Cerebellar nuclear complex (tissue), 1 donor: ENCODE data around the gene LDB3.

ENCODE experiments used
- DNase-seq, 2 experiments: peaks; one replicate each; lab custom pipeline; 2025; lab: John Stamatoyannopoulos, UW

LDB3 gene

DNA sequence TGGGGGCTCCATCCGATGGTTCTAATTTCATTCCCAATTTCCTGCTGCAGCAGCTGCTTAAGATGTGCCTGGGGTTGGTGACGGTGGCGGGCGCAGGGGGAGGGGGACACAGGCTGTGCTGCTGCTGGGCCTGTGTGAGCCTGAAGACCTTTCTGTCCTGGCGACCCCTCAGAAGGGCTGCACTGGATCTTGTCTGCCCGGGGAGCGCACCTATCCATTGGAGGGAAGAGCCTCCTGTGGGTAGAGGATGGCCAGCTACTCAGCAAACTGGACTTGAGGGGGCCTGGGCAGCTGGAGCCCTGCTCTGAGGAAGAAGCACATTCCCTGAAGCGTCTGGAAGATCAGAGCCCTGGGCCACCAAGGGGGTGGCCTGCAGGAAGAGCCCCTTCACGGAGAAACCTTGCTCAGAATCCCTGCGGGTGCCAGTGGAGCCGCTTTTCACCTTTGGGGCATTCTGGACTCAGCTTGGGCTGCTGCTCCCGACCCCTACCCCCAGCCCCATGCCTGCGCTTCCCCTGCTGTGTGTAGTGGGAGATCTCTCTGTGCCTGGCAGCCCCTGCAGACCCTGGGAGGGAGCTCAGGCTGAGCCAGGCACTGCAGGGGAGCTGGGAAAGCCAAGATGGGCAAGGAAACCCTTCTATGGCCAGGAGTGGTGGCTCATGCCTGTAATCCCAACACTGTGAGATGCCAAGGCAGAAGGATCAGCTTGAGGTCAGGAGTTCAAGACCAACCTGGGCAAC lies 17.8 kb downstream of the LDB3 start:
- no peak for DNase-seq

DNA sequence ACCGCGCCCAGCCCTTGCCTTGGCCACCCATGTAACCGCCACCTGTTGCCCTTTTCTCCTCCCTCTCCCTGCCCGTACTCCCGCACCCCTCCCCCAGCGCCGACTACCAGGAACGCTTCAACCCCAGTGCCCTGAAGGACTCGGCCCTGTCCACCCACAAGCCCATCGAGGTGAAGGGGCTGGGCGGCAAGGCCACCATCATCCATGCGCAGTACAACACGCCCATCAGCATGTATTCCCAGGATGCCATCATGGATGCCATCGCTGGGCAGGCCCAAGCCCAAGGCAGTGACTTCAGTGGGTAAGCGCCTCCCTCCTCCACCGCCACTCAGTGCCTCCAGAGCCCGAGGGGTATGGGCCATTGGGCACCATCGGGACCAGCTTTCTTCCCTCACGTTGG lies 18.7 kb downstream of the LDB3 start:
- no peak for DNase-seq

DNA sequence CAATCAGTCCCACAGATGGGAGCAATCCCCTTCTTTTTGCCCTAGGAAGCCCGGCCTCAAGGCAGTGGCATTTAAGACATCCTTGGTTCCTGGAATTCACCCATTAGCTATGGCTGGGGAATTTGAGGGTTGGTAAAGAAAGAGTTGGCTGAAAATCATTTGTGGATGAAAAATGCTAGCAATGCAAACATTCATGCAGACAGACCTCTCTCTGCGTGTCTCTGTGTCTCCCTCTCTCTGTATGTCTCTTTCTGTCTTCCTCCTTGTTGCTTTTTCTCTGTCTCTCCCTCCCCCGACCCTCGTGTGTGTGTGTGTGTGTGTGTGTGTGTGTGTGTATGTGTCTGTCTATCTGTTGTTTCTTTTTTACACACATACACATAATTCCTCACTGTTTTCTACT lies 19.4 kb downstream of the LDB3 start:
- no peak for DNase-seq

DNA sequence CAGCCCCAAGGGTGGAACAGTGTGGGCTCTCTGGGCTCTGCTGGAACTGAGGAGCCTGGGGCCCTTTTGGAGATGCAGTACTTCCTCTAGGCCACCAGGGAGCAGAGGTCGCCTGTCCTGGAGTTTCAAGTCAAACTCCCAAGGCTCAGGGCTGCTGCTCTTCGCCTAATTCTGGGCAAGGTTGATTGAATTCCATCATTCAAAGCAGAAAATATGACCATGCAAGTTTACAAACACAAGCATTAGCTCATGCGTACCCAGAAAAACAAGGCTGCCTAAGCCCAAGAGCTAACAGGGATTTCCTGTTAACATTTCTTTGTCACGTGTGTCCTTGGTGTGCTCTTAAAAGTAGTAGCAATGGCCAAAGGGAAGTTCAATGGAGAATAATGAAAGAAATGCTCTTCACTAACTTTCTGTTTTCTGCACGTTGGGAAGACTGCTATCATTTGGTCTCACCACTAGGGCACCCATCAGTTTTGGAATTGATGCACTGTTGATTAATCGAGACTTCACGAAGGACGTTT lies 20.1 kb downstream of the LDB3 start:
- no peak for DNase-seq

DNA sequence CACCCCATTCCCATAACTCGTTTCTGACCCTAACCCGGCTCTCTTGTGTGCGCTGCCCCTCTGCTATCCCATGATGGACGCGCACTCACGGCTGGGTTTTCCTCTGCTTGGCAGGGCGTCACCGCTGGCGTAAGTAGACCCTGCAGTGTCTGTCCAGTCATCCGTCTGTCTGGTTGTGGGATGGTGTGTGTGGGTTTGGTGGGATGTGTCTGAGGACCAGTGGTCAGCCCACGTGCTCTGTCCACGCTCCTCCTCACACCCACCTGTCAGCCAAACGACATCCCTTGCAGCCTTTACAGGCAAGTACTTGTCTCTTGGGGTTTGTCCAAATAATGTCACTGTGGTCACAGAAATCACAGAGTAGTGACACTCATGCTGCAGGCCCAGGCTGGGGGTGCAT lies 20.8 kb downstream of the LDB3 start:
- DNase-seq = no peak

DNA sequence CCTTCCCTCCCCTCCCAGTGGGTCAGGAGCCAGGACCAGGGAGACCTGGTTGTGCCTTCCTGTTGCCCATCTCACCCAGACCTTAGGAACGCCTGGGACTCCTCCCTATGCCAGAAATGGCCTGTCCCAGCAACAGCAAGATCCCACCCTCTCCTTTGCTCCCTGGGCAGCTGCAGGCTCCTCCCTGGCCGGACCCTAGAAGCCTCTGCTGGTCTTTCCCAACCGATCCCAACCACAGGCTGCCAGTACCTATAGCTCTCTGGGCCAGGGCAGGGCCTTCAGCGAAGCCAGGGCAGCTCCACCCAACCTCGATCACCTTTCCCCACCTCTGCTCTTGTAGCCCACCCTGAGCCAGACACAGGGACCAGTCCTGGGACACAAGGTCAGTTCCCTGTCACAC lies 21.9 kb downstream of the LDB3 start:
- DNase-seq = no peak

DNA sequence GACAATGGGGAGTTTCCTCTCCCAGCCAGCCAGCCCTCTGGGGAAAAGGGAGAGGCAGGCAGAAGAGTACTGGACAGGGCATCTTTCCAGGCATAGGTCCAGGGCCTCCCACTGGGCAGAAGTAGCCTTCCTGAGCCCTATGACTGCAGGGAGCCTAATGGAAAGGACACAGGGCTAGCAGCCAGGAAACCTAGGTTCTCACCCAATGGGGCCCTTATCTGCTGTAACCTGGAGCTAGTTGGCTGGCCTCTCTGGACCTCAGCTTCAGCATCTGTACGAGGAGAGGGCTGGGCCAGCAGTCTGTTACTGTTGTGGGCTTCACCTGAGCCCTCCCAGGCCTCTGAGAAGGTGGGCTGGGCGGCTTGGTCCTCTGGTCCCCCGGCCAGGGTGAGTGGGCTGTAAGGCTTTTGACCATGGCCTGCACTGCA lies 22.4 kb downstream of the LDB3 start:
- no peak for DNase-seq

DNA sequence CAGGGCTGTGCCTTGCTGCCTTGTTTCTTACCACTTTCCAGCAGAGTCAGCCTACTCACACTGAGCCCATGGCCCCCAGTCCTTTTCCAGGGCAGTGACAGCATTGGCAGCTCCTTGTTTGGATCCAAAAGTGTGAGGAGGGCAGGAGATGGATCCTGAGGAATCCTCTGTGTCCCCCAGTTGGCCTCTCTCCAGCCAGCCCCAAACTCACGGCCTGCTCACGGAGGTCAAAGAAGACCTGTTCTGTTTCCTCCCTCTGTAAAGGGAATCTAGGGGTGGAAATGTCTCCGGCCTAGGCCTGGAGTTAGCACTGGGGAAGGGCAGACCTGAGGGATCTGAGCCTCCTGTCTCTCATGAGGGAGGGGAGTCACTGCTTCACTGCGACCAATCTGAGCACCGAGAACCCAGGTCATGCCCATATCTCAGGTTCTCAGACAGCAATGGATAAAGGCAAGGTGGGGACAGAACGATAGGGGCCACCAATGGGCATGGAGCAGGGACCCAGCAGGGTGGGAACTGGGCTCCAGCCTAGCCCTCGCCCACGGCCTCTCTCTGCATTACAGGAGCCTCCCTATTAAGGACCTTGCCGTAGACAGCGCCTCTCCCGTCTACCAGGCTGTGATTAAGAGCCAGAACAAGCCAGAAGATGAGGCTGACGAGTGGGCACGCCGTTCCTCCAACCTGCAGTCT lies 23.2 kb downstream of the LDB3 start:
- no peak for DNase-seq

DNA sequence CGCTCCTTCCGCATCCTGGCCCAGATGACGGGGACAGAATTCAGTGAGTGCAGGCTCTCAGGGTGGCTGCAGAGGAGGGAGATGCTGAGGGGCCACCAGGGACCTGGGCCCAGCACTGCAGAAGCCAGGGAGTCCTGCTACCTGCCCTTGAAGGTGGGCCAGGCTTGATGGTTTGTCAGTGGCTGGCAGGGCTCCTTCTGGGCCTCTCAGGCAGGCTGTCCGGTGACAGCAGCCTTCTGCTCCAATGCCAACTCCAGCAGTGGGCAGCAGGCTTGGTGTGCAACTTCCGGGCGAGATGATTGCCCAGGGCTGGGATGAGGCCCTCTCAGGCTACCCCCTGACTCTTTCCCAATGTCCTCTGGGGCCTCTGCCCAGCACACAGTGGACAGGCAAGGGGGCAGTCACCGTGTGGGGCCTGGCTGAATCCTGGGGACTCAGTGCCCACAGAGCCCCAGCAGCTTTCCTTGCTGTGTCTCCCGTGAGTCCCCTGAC lies 23.8 kb downstream of the LDB3 start:
- no peak for DNase-seq

DNA sequence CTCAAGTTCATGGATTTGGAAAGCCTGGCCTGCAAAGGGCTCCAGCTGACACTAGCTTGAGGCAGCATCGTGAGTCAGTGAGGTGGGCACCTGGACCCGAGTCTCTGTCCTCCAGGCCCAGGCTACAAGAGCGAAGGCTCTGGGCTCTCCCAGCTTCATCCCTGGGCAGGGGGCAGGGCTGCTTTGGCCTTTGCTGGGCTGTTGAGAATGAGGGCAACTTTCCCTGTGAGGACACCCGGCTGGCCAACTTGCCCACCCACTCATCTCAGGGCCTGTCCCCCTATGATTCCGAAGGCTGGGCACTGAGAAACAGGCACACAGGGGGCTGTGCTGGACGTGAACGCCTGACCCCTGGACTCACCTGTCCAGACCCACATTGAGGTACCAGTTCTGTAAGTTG lies 24.4 kb downstream of the LDB3 start:
- DNase-seq = no peak

DNA sequence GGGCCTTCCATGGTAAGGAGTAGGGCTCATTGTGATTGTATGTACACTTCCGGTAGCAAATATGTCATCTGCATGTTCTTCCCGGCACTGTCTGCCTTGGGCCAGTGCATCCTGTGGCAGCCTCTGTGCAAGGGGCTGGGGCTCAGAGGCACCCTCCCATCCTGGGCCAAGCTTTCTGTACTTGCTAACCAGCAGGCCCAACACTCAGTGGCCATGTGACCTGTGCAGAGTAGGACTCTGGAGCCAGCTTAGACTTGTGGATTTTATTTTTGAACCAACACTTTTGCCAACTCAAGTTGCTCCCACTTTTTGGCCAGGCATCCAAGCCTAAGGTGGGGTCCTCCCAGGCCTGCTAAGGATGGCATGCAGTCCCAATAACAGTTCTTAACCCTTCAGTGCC lies 25.0 kb downstream of the LDB3 start:
- no peak for DNase-seq

DNA sequence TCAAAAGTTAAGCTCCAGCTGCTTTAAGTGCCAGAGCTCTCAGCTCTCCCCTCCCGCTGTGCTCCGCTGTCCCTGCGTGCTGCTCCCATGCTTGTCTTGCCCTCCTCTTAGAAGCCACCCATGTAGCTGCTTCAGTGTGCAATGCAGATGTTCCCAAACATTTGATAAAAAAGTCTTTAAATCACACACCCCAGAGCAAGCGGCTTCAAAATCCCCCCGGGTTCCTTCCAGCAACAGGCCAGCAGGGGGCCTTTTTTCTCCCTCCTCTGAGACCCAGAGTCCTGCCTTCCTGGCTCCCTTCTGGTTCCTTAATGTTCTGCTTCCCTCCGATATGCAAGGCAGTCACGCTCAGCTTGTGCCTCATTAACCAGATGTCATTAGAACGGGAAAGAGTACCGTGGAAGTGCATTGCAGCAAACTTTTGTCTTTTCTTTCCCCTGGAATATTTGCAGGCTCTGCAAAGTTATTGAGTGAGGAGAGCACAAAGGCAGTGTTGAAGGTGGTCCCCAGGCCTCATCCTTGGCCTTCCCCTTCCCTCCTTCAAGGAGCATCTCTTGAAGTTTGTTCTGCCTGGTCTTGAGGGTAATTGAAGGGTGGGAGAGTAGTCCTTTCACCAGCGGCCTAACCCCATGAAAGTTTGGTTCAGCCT lies 25.5 kb downstream of the LDB3 start:
- DNase-seq = no peak

DNA sequence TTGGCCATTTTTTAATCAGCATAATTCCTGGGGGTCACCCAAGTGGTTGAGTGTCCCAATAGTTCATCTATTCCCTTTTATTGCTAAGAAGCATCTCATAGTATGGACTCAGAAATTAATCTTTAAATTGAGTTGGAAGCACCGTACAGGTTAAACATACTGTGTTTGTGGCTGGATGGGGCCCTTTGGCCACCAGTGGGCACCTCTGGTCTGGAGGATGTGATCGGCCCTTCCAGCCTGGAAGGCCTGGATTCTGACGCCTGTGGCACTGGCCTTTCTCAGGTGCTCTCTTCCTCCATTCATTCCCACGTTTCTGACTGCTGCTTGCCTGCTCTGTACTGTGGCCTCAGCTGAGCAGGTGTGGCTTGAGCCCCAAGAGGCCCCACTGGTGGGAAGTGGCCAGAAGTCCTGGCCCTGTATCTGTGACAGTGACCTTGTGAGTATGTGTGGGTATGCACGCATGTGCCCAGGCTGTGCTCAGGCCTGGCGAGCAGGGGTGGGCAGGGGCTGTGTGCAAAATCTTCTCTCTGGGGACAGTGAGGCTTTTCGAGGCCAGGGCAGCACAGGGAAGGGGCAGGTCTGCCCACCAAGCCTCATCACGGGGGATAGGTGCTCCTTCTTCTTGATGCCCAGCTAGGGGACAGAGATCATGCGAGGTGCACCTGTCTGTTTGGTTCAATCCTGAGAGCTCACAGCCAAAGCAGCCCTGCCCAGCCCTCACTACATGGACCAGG lies 30.1 kb downstream of the LDB3 start:
- DNase-seq = no peak

DNA sequence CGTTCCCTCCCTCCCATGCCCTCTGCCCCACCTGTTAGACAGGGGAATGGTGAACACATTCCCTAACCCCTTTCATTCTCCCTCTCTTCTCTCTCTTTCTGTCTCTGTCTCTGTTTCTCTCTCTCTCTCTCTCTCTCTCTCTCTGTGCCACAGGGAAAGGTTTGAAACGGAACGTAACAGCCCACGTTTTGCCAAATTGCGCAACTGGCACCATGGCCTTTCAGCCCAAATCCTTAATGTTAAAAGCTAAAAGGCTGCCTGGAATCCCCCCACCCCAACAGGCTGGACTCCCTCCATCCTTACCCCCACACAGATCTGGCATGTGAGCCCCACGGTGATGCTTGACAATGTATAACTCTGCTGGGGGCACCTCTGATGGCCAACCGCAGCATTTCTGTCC lies 30.8 kb downstream of the LDB3 start:
- DNase-seq = no peak

DNA sequence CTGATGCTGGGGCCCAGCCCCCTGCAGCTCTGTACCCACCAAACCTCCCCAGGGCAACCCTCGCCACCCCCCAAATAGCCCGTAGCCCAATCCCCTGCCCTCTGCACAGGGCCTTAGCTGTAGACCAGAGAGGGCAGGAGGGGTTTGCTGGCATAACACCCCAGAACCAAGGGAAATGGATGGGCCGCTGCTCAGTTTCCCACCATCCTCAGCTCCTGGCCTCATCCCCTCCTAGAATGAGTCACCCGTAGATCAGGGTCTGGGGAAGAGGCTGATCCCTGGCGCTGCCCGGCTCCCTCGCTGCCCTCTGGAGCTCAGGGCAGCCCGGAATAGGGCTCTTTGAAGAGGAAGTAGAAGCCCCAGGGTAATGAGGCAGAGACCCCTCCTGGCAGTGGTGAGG lies 31.2 kb downstream of the LDB3 start:
- no peak for DNase-seq

DNA sequence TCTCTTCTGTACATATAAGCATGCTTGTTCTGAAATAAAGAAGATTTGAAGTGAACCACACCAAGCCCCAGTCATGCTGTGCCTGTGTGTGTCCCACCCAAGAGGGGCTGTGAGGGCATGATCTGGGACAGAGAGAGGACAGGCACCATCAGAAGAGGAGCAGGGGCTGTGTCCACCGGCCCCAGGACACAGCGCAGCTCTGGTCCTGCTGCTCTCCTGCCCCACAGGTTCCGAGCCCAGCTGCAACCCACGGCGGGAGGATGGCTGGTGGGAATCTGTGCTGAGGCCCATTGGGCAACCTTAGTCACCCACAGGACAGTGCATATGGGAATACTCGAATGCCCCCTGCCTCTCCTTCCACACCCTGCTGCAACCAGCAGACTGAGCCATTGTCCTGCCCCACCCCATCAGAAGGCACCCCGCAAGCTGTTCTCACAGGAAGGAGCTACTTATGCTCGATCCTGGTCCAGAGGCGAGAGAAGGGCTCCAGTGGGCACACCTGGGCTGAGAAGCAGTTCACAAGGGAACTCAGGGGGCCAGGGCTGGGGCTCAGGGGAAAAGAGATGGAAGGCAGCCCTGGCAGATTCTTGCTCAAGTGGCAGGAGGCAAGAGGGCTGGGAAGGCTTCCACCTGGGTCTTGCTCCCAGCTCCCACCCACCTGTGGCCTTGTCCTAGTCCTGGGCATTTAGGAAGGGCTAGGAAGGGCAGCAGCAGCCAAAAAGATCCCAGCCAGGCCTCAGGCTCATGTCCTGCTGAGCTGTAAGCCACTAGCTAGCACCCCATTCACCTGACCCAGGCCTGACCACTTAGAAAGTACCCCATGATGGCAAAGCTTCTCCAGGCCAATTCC lies 31.9 kb downstream of the LDB3 start:
- DNase-seq = no peak

DNA sequence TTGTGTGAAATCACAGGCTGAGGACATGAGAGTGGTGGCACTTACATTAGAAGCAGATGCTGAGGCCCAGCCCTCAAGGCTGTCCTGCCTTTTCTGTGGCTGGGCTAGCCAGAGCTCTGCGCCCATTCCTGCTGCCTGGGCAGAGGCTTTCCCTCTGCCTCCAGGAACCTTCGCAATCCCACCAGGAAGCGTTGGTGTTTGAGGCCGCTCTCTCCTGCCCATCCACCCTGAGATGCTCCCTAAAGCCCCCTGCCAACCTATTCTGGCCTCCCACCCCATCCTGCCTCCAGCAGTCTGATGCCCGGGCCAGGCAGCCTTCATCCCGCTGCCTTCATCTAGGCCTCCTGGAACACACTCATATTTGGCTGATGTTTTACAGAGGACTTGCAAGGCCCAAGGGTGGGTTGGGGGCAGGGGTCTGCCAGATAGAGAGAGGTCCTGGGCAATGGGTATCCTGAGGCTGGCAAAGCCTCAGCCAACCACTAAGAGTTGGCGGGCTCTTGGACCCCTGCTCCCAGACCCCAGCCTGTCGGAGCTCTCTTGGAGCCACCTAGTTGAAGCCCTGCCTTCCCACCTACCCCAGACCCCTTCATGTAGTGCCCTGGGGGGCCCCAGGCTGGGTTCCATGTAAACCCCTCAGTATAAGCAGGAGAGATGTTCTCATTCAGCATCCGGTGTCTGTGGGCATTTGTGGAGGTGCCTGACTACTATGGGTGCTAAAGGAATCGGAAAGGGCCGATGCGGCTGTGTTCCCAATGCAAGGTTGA lies 32.7 kb downstream of the LDB3 start:
- no peak for DNase-seq

DNA sequence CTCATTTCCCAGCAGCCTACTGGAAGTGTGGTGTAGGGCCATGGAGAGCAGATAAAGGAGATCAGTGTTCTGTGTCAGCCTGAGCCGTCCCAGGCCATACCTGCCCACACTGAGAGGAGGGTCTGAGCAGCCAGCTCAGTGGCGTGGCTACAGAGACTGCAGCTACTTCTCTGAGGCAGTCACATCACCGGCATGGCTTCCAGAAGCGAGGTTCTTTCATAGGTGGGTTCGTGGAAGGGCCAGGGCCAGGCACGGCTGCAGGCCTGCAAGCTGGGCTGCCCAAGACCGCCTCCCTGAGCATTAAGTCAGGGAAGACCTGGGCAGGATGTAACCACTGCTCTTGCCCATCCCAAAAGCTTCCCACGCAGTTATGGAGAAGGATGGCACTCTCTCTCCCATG lies 34.9 kb downstream of the LDB3 start:
- no peak for DNase-seq

DNA sequence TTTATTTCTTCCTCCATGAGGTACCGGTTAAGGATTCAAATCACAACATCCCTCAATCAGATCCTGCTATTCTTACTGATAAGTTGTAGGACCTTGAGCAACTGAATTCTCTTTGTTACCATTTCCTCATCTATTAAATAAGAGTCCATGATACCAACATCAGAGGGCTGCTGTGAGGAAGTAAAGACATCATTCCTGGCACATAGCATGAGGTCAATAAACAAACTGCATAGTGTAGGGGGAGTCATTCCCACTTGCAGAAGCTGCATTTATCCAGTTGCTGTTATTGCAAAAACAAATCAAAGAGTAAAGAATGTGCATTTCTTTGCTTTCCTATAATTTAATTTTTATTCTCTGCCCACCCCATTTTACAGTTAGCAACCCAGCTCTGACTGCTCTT lies 36.8 kb downstream of the LDB3 start:
- DNase-seq = no peak

DNA sequence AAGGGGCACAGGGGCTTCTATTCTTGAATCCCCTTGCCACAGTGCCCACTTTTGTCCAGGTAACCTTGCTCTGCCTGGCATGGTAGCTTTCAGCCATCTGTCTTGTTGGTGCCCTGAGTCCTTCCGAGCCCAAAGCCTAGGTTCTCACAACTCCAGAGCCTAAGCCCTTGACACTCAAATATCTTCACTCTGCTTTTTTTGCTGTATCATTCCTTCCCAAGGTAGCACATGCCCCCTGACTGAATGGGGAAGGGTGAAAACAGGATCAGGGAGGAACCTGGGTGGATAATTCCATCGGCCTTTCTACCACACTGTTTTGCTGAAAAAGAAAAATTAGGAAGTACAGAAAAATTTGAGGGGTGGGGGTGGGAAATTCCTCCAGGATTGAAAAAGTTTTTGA lies 37.6 kb downstream of the LDB3 start:
- no peak for DNase-seq
